Measurements from ENCODE around the gene MRTFA.

Gene MRTFA

DNA sequence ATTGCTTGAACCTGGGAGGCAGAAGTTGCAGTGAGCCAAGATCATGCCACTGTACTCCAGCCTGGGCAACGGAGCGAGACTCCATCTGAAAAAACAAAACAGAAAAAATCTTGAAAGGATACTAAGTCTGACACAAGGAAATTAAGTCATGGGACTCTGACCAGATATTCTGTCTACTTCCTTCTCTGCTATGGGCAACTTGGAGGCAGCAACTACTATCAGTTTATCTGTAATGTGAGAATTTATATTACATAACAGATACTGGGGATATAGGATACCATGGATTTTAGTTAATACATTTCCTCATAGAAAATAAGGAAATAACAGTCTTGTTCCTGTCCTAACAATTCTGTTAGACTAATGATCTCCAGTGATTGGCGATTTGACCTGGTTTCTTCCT, 267.7 kb downstream of the MRTFA start:
- TF ChIP-seq, protein P1, sequence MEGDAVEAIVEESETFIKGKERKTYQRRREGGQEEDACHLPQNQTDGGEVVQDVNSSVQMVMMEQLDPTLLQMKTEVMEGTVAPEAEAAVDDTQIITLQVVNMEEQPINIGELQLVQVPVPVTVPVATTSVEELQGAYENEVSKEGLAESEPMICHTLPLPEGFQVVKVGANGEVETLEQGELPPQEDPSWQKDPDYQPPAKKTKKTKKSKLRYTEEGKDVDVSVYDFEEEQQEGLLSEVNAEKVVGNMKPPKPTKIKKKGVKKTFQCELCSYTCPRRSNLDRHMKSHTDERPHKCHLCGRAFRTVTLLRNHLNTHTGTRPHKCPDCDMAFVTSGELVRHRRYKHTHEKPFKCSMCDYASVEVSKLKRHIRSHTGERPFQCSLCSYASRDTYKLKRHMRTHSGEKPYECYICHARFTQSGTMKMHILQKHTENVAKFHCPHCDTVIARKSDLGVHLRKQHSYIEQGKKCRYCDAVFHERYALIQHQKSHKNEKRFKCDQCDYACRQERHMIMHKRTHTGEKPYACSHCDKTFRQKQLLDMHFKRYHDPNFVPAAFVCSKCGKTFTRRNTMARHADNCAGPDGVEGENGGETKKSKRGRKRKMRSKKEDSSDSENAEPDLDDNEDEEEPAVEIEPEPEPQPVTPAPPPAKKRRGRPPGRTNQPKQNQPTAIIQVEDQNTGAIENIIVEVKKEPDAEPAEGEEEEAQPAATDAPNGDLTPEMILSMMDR (conservative IDR thresholded peaks at IDR 0.05): no peak
- no peak overlapping the region for H3K27ac ChIP-seq

DNA sequence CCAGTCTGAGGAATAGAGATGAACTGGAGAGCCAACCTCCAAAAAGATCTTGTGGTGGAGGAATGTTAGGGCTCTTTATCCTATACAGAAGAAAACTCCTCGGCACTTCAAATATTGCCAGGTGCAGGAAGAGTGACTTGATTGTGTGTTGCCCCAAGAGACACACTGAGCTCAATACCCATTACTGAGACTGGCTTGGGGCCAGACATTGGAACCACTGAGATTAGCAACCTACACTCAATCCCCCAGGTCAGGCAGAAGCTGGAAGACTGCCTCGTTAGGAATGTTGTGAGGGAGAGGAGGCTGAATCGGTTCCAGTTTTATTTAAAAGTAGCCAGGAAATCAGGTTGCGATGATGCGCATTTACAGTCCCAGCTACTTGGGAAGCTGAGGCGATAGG, 268.5 kb downstream of the MRTFA start:
- TF ChIP-seq, protein P1 (conservative IDR thresholded peaks at IDR 0.05): no peak
- peak overlapping the region; percentile 61 for H3K27ac ChIP-seq

DNA sequence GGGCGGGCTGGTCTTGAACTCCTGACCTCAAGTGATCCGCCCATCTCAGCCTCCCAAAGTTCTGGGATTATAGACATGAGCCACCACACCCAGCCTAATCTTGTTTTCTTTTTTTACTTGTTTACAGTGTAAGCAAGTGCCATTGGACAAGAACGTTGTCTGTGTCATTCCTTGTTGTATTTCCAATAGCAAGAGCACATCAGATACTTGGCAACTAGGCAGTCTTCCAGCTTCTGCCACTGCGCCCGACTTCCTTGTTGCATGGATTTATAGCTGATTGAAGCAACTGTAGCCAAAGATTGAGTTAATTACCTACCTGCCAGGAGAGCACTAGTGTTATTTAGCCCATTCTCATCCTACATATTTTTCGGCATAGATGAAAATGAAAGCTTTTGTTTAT, 269.2 kb downstream of the MRTFA start:
- H3K27ac ChIP-seq: peak overlapping the region; percentile 61
- TF ChIP-seq, protein P1 (conservative IDR thresholded peaks at IDR 0.05): no peak

DNA sequence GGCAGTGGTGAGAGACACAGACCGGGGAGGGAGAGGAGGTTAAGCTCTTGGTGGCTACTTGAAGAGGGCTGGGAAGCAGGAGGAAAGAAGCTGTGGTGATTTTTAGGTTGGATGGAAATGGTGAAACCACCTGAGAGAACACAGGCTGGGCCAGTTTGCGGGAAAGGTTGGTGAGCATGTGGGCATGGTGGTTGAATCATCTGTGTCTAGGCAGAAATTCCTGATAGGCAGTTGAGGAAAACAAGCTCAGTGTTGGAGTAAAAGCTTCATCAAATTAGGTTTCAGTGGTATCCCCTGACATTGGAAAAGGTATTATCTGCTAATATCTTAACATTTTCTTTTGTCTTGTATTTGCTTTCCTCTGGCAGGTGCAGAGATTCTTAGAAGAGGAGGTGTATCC, 270.5 kb downstream of the MRTFA start:
- TF ChIP-seq, protein P1 (conservative IDR thresholded peaks at IDR 0.05): no peak
- peak overlapping the region; percentile 61 for H3K27ac ChIP-seq

DNA sequence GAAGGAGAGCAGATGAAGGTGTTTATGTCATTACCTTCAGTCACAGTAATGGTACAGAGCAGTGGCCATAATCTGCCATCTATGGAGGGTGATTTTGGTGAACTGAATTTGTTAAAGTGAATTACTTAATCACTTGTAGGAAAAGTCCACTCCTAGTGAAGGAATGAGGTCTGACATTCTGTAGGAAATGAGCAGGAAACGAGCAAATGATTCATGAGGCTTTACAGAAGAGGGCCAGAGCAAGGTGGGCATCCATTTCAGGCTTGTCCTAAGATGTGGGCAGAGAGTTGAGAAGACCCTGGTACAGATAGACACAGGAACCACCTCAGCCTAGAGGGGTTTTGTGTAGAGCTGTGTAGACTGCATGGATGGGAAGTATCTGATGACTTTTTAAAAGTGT, 272.1 kb downstream of the MRTFA start:
- TF ChIP-seq, protein P1 (conservative IDR thresholded peaks at IDR 0.05): no peak
- peak overlapping the region; percentile 61; the same call in 1 of the 2 replicates for H3K27ac ChIP-seq

DNA sequence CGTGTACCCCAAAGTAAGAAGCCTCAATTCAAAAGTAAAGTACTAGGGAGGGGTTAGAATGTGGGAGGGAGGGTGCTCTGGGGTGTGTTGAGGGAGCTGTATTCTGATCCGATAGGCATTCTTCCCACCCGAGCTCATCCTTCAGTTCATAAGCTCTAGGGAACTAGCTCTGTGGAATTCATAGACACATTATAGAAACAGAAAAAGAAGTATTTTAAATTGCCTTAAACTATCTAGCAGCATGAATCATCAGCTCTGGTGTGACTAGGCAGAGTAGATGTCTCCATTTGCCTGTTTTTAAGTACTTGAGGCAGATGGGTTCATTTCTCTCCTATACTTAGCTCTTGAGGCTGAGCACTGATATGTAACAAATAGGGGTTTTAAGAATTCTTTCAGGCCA, 273.5 kb downstream of the MRTFA start:
- no peak overlapping the region for H3K27ac ChIP-seq
- TF ChIP-seq, protein P1 (conservative IDR thresholded peaks at IDR 0.05): no peak

DNA sequence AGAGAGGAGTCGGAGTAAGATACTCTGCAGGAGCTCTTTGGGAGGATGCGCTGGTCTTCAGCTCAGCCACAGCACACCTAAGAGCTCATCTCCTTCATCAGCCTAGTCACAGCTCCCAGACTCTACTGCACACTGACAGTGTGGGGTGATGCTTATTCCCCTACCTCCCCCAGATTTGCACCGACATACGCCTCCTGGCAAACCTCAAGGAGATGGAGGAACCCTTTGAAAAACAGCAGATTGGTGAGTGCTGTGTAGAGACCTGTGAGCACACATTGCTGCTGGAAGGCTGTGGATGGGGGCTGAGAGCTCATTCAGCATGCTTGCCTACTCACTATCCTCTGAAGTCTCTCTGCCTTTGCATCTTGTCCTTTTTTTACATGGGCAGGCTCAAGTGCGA, 275.4 kb downstream of the MRTFA start:
- no peak overlapping the region for H3K27ac ChIP-seq
- TF ChIP-seq, protein P1 (conservative IDR thresholded peaks at IDR 0.05): no peak

All from VCaP (cell line).